Mesenchymal stem cell (in vitro differentiated cells and primary cell): ENCODE data around the gene MPPED2.

ENCODE experiments used
- DNase-seq: peaks from one replicate; pipeline ENCODE4 v3.0.0-alpha.2; 2013
- H2AFZ ChIP-seq: one replicate; pipeline ENCODE4 v1.6.1; 2013; ENCODE audit warnings: low read depth, mild to moderate bottlenecking, control low read depth, inconsistent platforms, low read length, moderate library complexity
- H2AK5ac ChIP-seq: 2 replicates; pipeline ENCODE4 v1.6.1; 2013; ENCODE audit warnings: low read length, moderate library complexity, mild to moderate bottlenecking, inconsistent platforms; ENCODE audit not compliant: severe bottlenecking
- H2BK120ac ChIP-seq: one replicate; pipeline ENCODE4 v1.6.1; 2013; ENCODE audit warnings: low read depth, mild to moderate bottlenecking, inconsistent platforms, low read length, moderate library complexity
- H2BK12ac ChIP-seq, 2 experiments: one replicate each; pipeline ENCODE4 v1.6.1; 2013; ENCODE audit warnings: inconsistent platforms in 2 of 2, low read length in 2 of 2, mild to moderate bottlenecking in 2 of 2, moderate library complexity in 2 of 2, control low read depth in 1 of 2
- H2BK15ac ChIP-seq: one replicate; pipeline ENCODE4 v1.6.1; 2013; ENCODE audit warnings: mild to moderate bottlenecking, low read depth, inconsistent platforms; ENCODE audit not compliant: poor library complexity, severe bottlenecking
- H2BK5ac ChIP-seq: 2 replicates; pipeline ENCODE4 v1.6.1; 2013; ENCODE audit warnings: low read depth, mild to moderate bottlenecking, low read length, control low read depth, inconsistent platforms; ENCODE audit not compliant: poor library complexity, severe bottlenecking
- H3K14ac ChIP-seq, 2 experiments: one replicate each; pipeline ENCODE4 v1.6.1; 2013; ENCODE audit warnings: inconsistent platforms in 2 of 2, low read length in 2 of 2, control low read depth in 1 of 2, mild to moderate bottlenecking in 1 of 2, moderate library complexity in 1 of 2
- H3K18ac ChIP-seq, 2 experiments: one replicate each; pipeline ENCODE4 v1.6.1; 2013; ENCODE audit warnings: inconsistent platforms in 2 of 2, low read length in 2 of 2, control low read depth in 1 of 2, low read depth in 1 of 2, mild to moderate bottlenecking in 1 of 2
- H3K23ac ChIP-seq, 2 experiments: one replicate each; pipeline ENCODE4 v1.6.1; 2013; ENCODE audit warnings: inconsistent platforms in 2 of 2, low read length in 2 of 2, mild to moderate bottlenecking in 2 of 2, moderate library complexity in 2 of 2, control low read depth in 1 of 2
- H3K27ac ChIP-seq: 2 replicates; pipeline ENCODE4 v1.5.1; 2013; ENCODE audit warnings: mild to moderate bottlenecking, moderate library complexity, low read length, control low read depth, inconsistent platforms; ENCODE audit not compliant: poor library complexity, severe bottlenecking
- H3K27me3 ChIP-seq, 2 experiments: 2 replicates each; pipeline versions ENCODE4 v1.6.1 to v1.7.0; 2013; ENCODE audit warnings: low read length in 2 of 2, mild to moderate bottlenecking in 2 of 2, moderate library complexity in 2 of 2, control low read depth in 1 of 2, inconsistent platforms in 1 of 2; ENCODE audit not compliant: control insufficient read depth in 1 of 2, insufficient read depth in 1 of 2
- H3K36me3 ChIP-seq, 2 experiments: 2 replicates each; pipeline versions ENCODE4 v1.6.1 to v1.7.0; 2013; ENCODE audit warnings: low read length in 2 of 2, control low read depth in 1 of 2, inconsistent platforms in 1 of 2, low read depth in 1 of 2, mild to moderate bottlenecking in 1 of 2; ENCODE audit not compliant: insufficient read depth in 2 of 2, control insufficient read depth in 1 of 2
- H3K4ac ChIP-seq, 2 experiments: one replicate each; pipeline ENCODE4 v1.6.1; 2013; ENCODE audit warnings: inconsistent platforms in 2 of 2, low read length in 2 of 2, mild to moderate bottlenecking in 2 of 2, moderate library complexity in 2 of 2, control low read depth in 1 of 2, low read depth in 1 of 2
- H3K4me1 ChIP-seq: 2 replicates; pipeline ENCODE4 v1.6.1; 2013; ENCODE audit warnings: low read depth, low read length, control low read depth; ENCODE audit not compliant: control insufficient read depth, insufficient read depth
- H3K4me2 ChIP-seq: 2 replicates; pipeline ENCODE4 v1.6.1; 2013; ENCODE audit warnings: low read length, mild to moderate bottlenecking, inconsistent platforms; ENCODE audit not compliant: poor library complexity, severe bottlenecking
- H3K4me3 ChIP-seq, 2 experiments: 2 replicates each; pipeline versions ENCODE4 v1.5.1 to v1.7.0; 2013; ENCODE audit warnings: low read length in 2 of 2, mild to moderate bottlenecking in 2 of 2, control low read depth in 1 of 2, low read depth in 1 of 2; ENCODE audit not compliant: insufficient read depth in 1 of 2
- H3K79me1 ChIP-seq: replicated peaks from 2 replicates; pipeline ENCODE4 v1.6.1; 2013; ENCODE audit warnings: mild to moderate bottlenecking, control low read depth, low read length, inconsistent platforms; ENCODE audit not compliant: poor library complexity, severe bottlenecking
- H3K9ac ChIP-seq: 2 replicates; pipeline ENCODE4 v1.7.0; 2013; ENCODE audit warnings: mild to moderate bottlenecking, low read length, moderate library complexity
- H3K9me3 ChIP-seq: 2 replicates; pipeline ENCODE4 v1.7.0; 2013; ENCODE audit warnings: mild to moderate bottlenecking, low read length; ENCODE audit not compliant: control insufficient read depth
- H4K8ac ChIP-seq: one replicate; pipeline ENCODE4 v1.6.1; 2013; ENCODE audit warnings: inconsistent platforms, mild to moderate bottlenecking, low read length, moderate library complexity
- H4K91ac ChIP-seq: one replicate; pipeline ENCODE4 v1.6.1; 2013; ENCODE audit warnings: mild to moderate bottlenecking, low read length, inconsistent platforms
- WGBS: methylation state at CpG from one replicate; pipeline ENCODE4 v1.1.7; 2013; ENCODE audit warnings: mixed read lengths; 5-methylcytosine and 5-hydroxymethylcytosine counted together

Gene MPPED2

DNA sequence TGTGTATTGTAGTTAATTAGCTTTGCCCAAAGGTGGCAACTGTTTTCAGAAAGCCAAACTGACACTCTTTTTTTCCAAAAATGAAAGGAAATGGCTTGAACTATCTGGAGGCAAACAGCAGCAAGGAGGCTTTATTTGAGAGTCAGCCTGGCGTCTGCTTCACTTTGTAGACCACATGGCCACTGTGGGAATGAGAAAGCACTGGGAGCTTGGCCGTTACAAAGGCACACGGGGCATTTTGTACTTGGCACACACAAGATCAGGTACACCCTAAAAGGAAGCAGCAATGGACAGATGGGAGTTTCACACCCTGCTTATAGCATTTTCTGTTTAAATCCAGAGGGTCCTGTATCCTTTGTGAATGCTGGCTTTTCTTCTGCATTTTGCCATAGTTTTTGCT, 126.3 kb downstream of the MPPED2 start:
- WGBS = 81% methylated on average over 3 of the region's 3 CpGs
- no peak overlapping the region for H4K8ac ChIP-seq
- no peak overlapping the region for H3K4ac ChIP-seq
- no peak overlapping the region for H2BK12ac ChIP-seq
- H2AFZ ChIP-seq = no peak overlapping the region
- H3K9ac ChIP-seq = no peak overlapping the region
- H3K4me1 ChIP-seq = no peaks in the 10 kb centered on the region
- no peak overlapping the region for H2BK120ac ChIP-seq
- H2AK5ac ChIP-seq = no peak overlapping the region
- H2BK15ac ChIP-seq = no peak overlapping the region
- no peaks in the 10 kb centered on the region for H3K27me3 ChIP-seq
- H4K91ac ChIP-seq = no peak overlapping the region
- no peak overlapping the region for H3K18ac ChIP-seq
- H3K27ac ChIP-seq = no peak overlapping the region
- no peak overlapping the region for H3K4me2 ChIP-seq
- no peak overlapping the region for H3K23ac ChIP-seq
- no peak overlapping the region for H3K4me3 ChIP-seq
- no peak overlapping the region for H2BK5ac ChIP-seq
- no peak overlapping the region for H3K14ac ChIP-seq
- H3K36me3 ChIP-seq = no peaks in the 10 kb centered on the region
- DNase-seq = no peak
- H3K9me3 ChIP-seq = no peaks in the 10 kb centered on the region
- H3K79me1 ChIP-seq = no peaks in the 10 kb centered on the region

GRCh38 chr11:30459306-30459705, 126.8 kb downstream of the MPPED2 start:
- H3K27me3 ChIP-seq = no peaks in the 10 kb centered on the region
- H3K9ac ChIP-seq = no peak overlapping the region
- no peak overlapping the region for H3K4ac ChIP-seq
- H4K91ac ChIP-seq = no peak overlapping the region
- 75% methylated on average over 3 of the region's 3 CpGs for WGBS
- no peak overlapping the region for H2AK5ac ChIP-seq
- H3K4me3 ChIP-seq = no peak overlapping the region
- H3K9me3 ChIP-seq = no peaks in the 10 kb centered on the region
- no peaks in the 10 kb centered on the region for H3K79me1 ChIP-seq
- no peak overlapping the region for H2BK5ac ChIP-seq
- no peaks in the 10 kb centered on the region for H3K4me1 ChIP-seq
- no peaks in the 10 kb centered on the region for H3K36me3 ChIP-seq
- no peak overlapping the region for H3K23ac ChIP-seq
- H2BK12ac ChIP-seq = no peak overlapping the region
- H3K14ac ChIP-seq = no peak overlapping the region
- no peak overlapping the region for H4K8ac ChIP-seq
- H3K4me2 ChIP-seq = no peak overlapping the region
- H3K18ac ChIP-seq = no peak overlapping the region
- H2BK120ac ChIP-seq = no peak overlapping the region
- no peak overlapping the region for H2BK15ac ChIP-seq
- no peak for DNase-seq
- no peak overlapping the region for H3K27ac ChIP-seq
- H2AFZ ChIP-seq = no peak overlapping the region

GRCh38 chr11:30458541-30458940, 127.6 kb downstream of the MPPED2 start:
- Histone ChIP-seq H2BK5ac (no peak overlapping the region), H3K18ac (no peak overlapping the region), H3K4me3 (no peak overlapping the region), H3K14ac (no peak overlapping the region), H3K23ac (no peak overlapping the region), H3K27me3 (no peaks in the 10 kb centered on the region), H2BK15ac (no peak overlapping the region), H3K4me2 (no peak overlapping the region), H3K79me1 (no peaks in the 10 kb centered on the region), H4K8ac (no peak overlapping the region), H3K4ac (no peak overlapping the region), H3K27ac (no peak overlapping the region), H4K91ac (no peak overlapping the region), H3K9ac (no peak overlapping the region), H3K9me3 (no peaks in the 10 kb centered on the region), H3K4me1 (no peaks in the 10 kb centered on the region), H2AFZ (no peak overlapping the region), H2BK12ac (no peak overlapping the region), H2BK120ac (no peak overlapping the region), H3K36me3 (no peaks in the 10 kb centered on the region), H2AK5ac (no peak overlapping the region)
- 97% methylated on average over 2 of the region's 3 CpGs for WGBS
- no peak for DNase-seq

GRCh38 chr11:30457087-30457486, 129.1 kb downstream of the MPPED2 start:
- Histone ChIP-seq H3K27me3 (no peaks in the 10 kb centered on the region), H2AK5ac (no peak overlapping the region), H2BK15ac (no peak overlapping the region), H3K4me2 (no peak overlapping the region), H4K91ac (no peak overlapping the region), H3K9me3 (no peaks in the 10 kb centered on the region), H3K9ac (no peak overlapping the region), H3K27ac (no peak overlapping the region), H2BK120ac (no peak overlapping the region), H2BK12ac (no peak overlapping the region), H4K8ac (no peak overlapping the region), H3K14ac (no peak overlapping the region), H3K4ac (no peak overlapping the region), H3K36me3 (no peaks in the 10 kb centered on the region), H2AFZ (no peak overlapping the region), H3K18ac (no peak overlapping the region), H3K23ac (no peak overlapping the region), H3K4me3 (no peak overlapping the region), H2BK5ac (no peak overlapping the region), H3K79me1 (no peaks in the 10 kb centered on the region), H3K4me1 (no peaks in the 10 kb centered on the region)
- 89% methylated on average over 2 of the region's 3 CpGs for WGBS
- DNase-seq = no peak
